Hepatocyte (in vitro differentiated cells): ENCODE data around the gene ICE2.

ENCODE experiments used
- EZH2 ChIP-seq: fragments of 200-600 bp; sonication (generic); IDR thresholded peaks from 2 replicates; pipeline ENCODE4 v1.6.1; 2016; ENCODE audit warnings: antibody characterized with exemption, mild to moderate bottlenecking, borderline replicate concordance
- EZH2phosphoT487 ChIP-seq: fragments of 200-600 bp; sonication (generic); IDR thresholded peaks from one replicate; pipeline ENCODE4 v1.6.1; 2018; ENCODE audit warnings: antibody characterized with exemption, mild to moderate bottlenecking, low read depth, moderate library complexity; ENCODE audit not compliant: unreplicated experiment, severe bottlenecking
- TF ChIP-seq, protein P1 (sequence below): fragments of 200-600 bp; sonication (generic); IDR thresholded peaks from 2 replicates; pipeline ENCODE4 v1.5.1; 2016; ENCODE audit warnings: antibody characterized with exemption, mild to moderate bottlenecking; ENCODE audit not compliant: poor library complexity

DNA sequence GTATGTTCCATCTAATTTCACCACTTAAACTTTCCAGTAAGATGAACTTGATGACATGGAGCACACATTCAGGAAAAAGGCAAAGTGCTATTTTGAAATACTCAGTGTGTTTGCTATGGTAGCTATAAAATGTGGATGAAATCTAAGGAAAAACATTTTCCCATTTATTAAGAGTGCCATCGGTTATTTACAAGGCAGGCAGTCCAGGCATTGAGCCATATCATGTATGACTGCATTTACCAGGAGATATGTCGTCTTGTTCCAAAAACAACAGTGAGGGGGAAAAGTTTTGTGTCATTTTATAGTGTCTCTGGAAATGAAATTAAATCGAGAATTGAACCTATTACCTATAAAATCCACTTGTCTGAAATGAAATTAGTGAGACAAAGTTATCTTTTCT, 94.9 kb downstream of the ICE2 start:
- TF ChIP-seq, protein P1, sequence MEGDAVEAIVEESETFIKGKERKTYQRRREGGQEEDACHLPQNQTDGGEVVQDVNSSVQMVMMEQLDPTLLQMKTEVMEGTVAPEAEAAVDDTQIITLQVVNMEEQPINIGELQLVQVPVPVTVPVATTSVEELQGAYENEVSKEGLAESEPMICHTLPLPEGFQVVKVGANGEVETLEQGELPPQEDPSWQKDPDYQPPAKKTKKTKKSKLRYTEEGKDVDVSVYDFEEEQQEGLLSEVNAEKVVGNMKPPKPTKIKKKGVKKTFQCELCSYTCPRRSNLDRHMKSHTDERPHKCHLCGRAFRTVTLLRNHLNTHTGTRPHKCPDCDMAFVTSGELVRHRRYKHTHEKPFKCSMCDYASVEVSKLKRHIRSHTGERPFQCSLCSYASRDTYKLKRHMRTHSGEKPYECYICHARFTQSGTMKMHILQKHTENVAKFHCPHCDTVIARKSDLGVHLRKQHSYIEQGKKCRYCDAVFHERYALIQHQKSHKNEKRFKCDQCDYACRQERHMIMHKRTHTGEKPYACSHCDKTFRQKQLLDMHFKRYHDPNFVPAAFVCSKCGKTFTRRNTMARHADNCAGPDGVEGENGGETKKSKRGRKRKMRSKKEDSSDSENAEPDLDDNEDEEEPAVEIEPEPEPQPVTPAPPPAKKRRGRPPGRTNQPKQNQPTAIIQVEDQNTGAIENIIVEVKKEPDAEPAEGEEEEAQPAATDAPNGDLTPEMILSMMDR = no peak
- TF ChIP-seq EZH2 (no peak), EZH2phosphoT487 (no peak)
